HS-5 (cell line): Measurements from ENCODE around the gene N4BP2L2.

Experiments used
- DNase-seq: peaks from one replicate; pipeline ENCODE4 v3.0.0-alpha.2; 2012; ENCODE audit warnings: low read depth

The N4BP2L2 gene

DNA sequence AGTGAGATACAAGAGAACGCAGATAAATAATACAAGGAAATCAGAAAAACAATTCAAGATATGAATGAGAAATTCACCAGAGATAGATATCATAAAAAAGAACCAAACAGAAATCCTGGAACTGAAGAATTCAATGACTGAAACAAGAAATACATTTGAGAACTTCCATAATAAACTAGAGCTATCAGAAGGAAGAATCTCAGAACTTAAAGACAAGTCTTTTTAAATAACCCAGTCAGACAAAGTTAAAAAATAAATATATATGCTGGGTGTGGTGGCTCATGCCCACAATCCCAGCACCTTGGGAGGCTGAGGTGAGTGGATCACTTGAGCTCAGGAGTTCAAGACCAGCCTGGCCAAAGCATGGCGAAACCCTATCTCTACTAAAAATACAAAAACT is 82.0 kb downstream of the N4BP2L2 start:
- DNase-seq: no peak

DNA sequence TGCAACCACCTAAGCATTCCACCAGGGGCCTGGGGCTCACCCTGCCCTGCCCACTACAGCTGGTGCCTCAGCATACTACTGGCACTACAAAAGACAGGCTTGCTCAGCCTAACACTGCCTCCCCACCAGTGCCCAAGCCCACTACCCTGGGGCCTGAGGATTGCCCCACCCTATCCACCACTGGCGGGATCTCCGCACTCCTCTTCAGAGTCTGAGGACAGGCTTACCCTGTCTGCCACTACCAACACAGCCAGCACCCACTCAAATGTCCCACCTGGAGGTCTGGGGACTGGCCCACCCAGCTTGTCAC is 83.0 kb downstream of the N4BP2L2 start:
- DNase-seq: no peak

GRCh38 chr13:32454886-32455593 is 83.6 kb downstream of the N4BP2L2 start:
- DNase-seq: no peak

GRCh38 chr13:32453981-32454380 is 84.6 kb downstream of the N4BP2L2 start:
- DNase-seq: no peak

DNA sequence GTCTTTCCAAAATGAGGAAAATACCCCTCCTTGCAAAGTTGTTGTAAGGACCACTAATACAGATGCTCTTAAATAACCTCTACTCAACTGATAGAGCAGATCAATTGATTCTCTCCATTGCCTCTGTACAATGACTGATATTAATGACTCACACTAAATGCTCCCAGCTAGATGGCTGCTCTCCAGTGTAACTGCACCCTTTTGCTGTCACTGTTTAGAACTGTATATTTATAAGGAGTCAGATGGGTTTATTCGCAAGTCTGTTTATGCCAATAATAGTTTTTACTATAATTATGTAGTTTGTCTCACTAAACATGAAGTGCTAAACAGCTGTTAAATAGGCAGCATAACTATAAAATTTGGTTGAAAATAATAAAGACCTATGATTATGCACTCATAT is 89.6 kb downstream of the N4BP2L2 start:
- DNase-seq: no peak

GRCh38 chr13:32447894-32448623 is 90.5 kb downstream of the N4BP2L2 start:
- DNase-seq: no peak

GRCh38 chr13:32446773-32447465 is 91.7 kb downstream of the N4BP2L2 start:
- no peak for DNase-seq

DNA sequence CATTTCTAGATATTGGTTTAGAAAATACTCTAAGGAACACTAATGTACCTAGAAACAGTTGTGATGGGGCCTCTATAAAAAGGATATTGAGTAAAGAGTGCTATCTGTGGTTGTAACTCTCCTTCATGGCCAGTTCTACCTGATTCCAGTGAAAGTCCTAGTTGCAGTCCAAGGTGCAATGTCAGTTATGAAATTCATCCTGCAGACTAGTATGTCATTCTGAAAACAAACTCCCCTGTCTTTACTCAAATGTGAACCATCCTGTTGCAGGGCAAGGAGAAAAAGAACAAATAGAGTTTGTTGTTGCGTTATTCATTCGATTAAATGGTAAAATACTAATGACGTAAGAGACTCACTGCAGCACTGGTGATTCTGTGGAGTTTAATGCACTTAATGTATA is 92.4 kb downstream of the N4BP2L2 start:
- DNase-seq: no peak

GRCh38 chr13:32445461-32445860 is 93.1 kb downstream of the N4BP2L2 start:
- DNase-seq: no peak

DNA sequence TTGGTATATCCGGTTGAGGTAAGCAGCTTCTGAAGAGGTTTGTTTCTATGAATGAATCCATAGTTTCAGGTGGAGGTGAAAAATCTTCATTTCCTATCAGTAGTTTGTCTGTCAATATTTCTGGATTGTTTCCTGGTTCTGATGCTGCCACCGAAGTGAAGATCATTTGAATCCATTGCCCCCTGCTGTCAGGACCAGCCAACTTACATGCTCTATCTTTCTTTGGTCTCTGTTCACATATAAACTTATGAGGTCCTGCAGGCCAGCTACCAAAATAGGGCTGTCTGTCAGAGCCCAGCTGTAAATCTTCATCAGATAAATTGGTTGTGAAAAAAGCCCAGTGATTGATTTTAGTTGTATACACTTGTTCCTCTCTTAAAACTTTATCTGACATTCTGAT is 95.5 kb downstream of the N4BP2L2 start:
- DNase-seq: no peak

DNA sequence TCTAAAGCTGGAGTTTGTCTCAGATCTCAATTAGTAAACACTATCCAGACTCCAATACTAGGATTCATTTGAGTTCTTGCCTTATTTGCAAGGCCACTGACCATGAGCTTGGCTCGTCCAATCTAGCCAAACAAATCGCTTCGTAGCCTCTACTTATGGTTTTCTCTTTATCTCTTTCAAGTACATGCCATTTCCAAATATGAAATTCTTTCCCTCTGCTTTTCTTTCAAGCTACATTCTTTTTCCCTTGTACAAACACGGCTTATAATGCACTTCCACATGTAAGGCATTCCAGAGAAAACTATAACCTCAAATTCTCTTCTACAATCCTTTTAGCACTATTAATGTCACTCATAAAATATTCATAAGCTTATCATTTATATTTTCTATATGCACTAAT is 99.7 kb downstream of the N4BP2L2 start:
- DNase-seq: no peak

DNA sequence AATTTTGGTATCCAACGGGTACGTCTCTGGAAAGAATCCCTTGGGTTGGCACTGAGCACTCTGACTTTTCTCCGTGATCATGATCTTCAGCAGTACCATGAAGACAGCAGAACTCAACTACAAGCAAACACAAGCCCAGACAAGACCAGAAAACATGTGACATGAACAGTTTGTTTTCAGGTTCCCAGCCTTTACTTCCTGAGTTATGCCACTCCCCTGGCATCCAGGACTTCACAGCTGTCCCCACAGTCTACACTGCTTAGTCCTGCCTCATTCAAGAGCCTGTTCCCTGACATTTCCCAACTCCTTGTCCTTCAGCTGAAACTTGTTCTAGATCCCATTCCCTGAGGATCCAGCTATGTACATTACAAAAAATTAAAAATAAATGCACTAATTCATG is 105.7 kb downstream of the N4BP2L2 start:
- DNase-seq: no peak

GRCh38 chr13:32431361-32431760 is 107.2 kb downstream of the N4BP2L2 start:
- DNase-seq: no peak

GRCh38 chr13:32430018-32430747 is 108.4 kb downstream of the N4BP2L2 start:
- no peak for DNase-seq

DNA sequence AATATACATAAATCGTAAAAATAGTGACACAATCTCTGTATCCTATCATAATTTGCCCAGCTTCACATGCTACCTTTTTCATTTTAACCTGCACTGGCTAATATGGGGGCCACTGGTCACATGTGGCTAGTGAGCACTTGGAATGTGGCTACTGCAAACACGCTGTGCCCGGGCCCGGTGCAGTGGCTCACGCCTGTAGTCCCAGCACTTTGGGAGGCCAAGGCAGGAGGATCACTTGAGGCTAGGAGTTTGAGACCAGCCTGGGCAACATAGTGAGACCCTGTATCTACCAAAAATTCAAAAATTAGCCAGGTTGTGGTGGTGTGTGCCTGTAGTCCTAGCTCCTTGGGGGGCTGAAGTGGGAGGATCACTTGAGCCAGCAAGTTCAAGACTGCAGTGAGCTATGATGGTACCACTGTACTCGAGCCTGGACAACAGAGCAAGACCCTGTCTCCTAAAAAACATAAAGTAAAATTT is 109.1 kb downstream of the N4BP2L2 start:
- DNase-seq: no peak

GRCh38 chr13:32428581-32429432 is 109.8 kb downstream of the N4BP2L2 start:
- DNase-seq: no peak

- DNase-seq: peak; percentile 2
These were observed 110.6 kb downstream of the N4BP2L2 start, which contains the start of gene N4BP2L1 for GRCh38 chr13:32427852-32428580. N4BP2L1 (minus strand) TSS chr13:32428130; CDS start chr13:32428082, 48 bp downstream.

- DNase-seq: no peak
These were observed 111.4 kb downstream of the N4BP2L2 start for GRCh38 chr13:32426990-32427851.

- DNase-seq: no peak
These were observed 112.2 kb downstream of the N4BP2L2 start for GRCh38 chr13:32426191-32426989.
